SK-N-SH treated with all-trans-retinoic acid at 6 μM for 48 hours (cell line): ENCODE results near the gene GRIA1.

Source experiments
- ATAC-seq: fragments of 200-7000 bp; cut with Tn5 transposase; 3 replicates; pipeline ENCODE4 v1.9.1; 2020; ENCODE audit warnings: mild to moderate bottlenecking, moderate library complexity
- ARNTL ChIP-seq: fragments of 450-650 bp; formaldehyde crosslinking; IDR thresholded peaks from 2 replicates; pipeline ENCODE4 v1.5.0; 2020; ENCODE audit warnings: low read depth, mild to moderate bottlenecking, moderate library complexity, borderline replicate concordance
- CSDC2 ChIP-seq: fragments of 250-450 bp; sonication (Bioruptor Pico); IDR thresholded peaks from 2 replicates; pipeline ENCODE4 v1.5.0; 2020; ENCODE audit warnings: mild to moderate bottlenecking, moderate library complexity
- ESRRG ChIP-seq: fragments of 250-450 bp; sonication (Bioruptor Pico); IDR thresholded peaks from 2 replicates; pipeline ENCODE4 v1.6.1; 2021; ENCODE audit warnings: mild to moderate bottlenecking
- OSR1 ChIP-seq: fragments of 250-450 bp; sonication (Bioruptor Pico); IDR thresholded peaks from 2 replicates; pipeline ENCODE4 v1.8.0; 2022; ENCODE audit warnings: moderate library complexity, mild to moderate bottlenecking, inconsistent platforms
- PPARA ChIP-seq: fragments of 250-450 bp; sonication (Bioruptor Pico); IDR thresholded peaks from 2 replicates; pipeline ENCODE4 v1.5.0; 2020; ENCODE audit warnings: mild to moderate bottlenecking, borderline replicate concordance
- SNAI2 ChIP-seq: fragments of 250-450 bp; sonication (Bioruptor Pico); IDR thresholded peaks from 2 replicates; pipeline ENCODE4 v1.5.0; 2020; ENCODE audit warnings: mild to moderate bottlenecking, moderate library complexity
- TCF4 ChIP-seq: fragments of 250-450 bp; sonication (Bioruptor Pico); IDR thresholded peaks from 2 replicates; pipeline ENCODE4 v1.8.0; 2021; ENCODE audit warnings: mild to moderate bottlenecking, moderate library complexity, borderline replicate concordance
- TOX ChIP-seq: fragments of 250-450 bp; sonication (Bioruptor Pico); IDR thresholded peaks from 2 replicates; pipeline ENCODE4 v1.8.0; 2021; ENCODE audit warnings: mild to moderate bottlenecking, moderate library complexity, borderline replicate concordance
- ZFP3 ChIP-seq: fragments of 250-450 bp; sonication (Bioruptor Pico); IDR thresholded peaks from 2 replicates; pipeline ENCODE4 v1.5.0; 2020; ENCODE audit warnings: mild to moderate bottlenecking, moderate library complexity
- ZNF565 ChIP-seq: fragments of 450-650 bp; formaldehyde crosslinking; conservative IDR thresholded peaks from 2 replicates; pipeline ENCODE4 v1.5.0; 2020; ENCODE audit warnings: low read depth, mild to moderate bottlenecking, moderate library complexity
- ZNF8 ChIP-seq: fragments of 450-650 bp; formaldehyde crosslinking; IDR thresholded peaks from 2 replicates; pipeline ENCODE4 v1.5.0; 2020; ENCODE audit warnings: mild to moderate bottlenecking, moderate library complexity
- TF ChIP-seq, protein P1 (sequence below): fragments of 250-450 bp; sonication (Bioruptor Pico); IDR thresholded peaks from 2 replicates; pipeline ENCODE4 v1.5.1; 2021; ENCODE audit warnings: mild to moderate bottlenecking, moderate library complexity
- TF ChIP-seq, protein P2 (sequence below): fragments of 250-450 bp; sonication (Bioruptor Pico); IDR thresholded peaks from 2 replicates; pipeline ENCODE4 v1.5.1; 2020; ENCODE audit warnings: low read depth, mild to moderate bottlenecking, moderate library complexity
- TF ChIP-seq, protein P3 (sequence below): fragments of 250-450 bp; sonication (Bioruptor Pico); IDR thresholded peaks from 2 replicates; pipeline ENCODE4 v1.8.0; 2021; ENCODE audit warnings: low read depth, mild to moderate bottlenecking, moderate library complexity, borderline replicate concordance
- TF ChIP-seq, protein P4 (sequence below): fragments of 250-450 bp; sonication (Bioruptor Pico); IDR thresholded peaks from 2 replicates; pipeline ENCODE4 v1.8.0; 2020; ENCODE audit warnings: mild to moderate bottlenecking, moderate library complexity, borderline replicate concordance
- TF ChIP-seq, protein P5 (sequence below): fragments of 250-450 bp; sonication (Bioruptor Pico); IDR thresholded peaks from 2 replicates; pipeline ENCODE4 v1.5.0; 2020; ENCODE audit warnings: mild to moderate bottlenecking, moderate library complexity

The GRIA1 gene

DNA sequence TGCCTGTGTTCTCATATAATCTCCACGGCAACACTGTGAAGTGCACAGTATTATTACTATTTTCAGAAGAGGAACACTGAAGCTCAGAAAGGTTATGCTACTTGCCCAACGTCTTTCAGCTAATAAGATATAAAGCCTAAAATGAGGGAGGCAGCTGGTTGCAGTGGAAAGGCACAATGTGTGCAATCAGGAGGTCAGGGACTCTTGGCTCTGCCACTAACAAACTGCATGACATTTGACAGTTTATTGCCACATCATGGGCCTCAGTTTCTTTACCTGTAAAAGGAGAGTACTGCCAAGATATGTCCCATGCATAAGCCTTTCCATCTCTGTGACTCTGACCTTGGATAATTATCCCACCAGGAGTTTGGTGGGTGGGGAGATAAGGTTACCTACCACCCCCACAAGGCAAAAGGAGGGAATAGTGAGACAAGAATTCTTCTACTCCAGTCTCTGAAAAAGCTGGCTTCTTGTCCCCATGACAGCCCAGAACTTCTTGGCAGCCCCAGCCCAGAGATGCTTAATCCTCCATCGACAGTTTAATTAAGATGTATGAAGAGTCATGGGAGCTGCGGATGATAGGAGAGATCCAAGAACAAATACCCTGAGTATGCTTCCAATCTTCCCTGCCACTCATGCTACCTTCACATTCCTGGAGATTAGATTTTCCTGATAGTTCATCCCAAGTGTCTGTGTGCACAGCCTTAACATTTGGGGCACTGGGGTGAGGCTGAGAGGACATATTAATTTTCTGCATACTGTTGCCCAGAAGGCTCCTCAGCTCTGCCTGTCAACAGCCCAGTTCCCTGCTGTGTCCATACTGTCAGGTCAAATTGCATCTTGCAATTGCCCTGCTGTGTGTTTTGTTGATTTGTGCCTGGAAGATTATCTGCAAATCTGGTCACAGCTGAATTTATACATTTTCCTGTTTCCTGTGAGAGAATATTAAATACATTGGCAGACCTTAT is 277.0 kb downstream of the GRIA1 start:
- ATAC-seq = no peak

DNA sequence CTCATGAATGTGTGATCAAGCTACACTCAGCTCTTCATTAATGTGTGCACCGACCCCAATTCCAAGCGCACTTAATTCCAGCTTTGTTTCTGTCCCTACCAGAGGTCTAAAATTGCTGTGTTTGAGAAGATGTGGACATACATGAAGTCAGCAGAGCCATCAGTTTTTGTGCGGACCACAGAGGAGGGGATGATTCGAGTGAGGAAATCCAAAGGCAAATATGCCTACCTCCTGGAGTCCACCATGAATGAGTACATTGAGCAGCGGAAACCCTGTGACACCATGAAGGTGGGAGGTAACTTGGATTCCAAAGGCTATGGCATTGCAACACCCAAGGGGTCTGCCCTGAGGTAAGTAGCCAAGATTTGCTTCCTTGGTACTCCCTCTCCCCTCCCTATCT is 279.6 kb downstream of the GRIA1 start:
- TF ChIP-seq TCF4 (CRISPR knock-in tag) (no peak), TOX (CRISPR knock-in tag) (no peak), ZNF565 (no peak), ZFP3 (CRISPR knock-in tag) (no peak), ZNF8 (CRISPR knock-in tag) (no peak), SNAI2 (no peak), ARNTL (CRISPR knock-in tag) (no peak), PPARA (no peak)
- TF ChIP-seq, protein P1, sequence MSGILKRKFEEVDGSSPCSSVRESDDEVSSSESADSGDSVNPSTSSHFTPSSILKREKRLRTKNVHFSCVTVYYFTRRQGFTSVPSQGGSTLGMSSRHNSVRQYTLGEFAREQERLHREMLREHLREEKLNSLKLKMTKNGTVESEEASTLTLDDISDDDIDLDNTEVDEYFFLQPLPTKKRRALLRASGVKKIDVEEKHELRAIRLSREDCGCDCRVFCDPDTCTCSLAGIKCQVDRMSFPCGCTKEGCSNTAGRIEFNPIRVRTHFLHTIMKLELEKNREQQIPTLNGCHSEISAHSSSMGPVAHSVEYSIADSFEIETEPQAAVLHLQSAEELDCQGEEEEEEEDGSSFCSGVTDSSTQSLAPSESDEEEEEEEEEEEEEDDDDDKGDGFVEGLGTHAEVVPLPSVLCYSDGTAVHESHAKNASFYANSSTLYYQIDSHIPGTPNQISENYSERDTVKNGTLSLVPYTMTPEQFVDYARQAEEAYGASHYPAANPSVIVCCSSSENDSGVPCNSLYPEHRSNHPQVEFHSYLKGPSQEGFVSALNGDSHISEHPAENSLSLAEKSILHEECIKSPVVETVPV (CRISPR knock-in tag) = no peak
- TF ChIP-seq, protein P2, sequence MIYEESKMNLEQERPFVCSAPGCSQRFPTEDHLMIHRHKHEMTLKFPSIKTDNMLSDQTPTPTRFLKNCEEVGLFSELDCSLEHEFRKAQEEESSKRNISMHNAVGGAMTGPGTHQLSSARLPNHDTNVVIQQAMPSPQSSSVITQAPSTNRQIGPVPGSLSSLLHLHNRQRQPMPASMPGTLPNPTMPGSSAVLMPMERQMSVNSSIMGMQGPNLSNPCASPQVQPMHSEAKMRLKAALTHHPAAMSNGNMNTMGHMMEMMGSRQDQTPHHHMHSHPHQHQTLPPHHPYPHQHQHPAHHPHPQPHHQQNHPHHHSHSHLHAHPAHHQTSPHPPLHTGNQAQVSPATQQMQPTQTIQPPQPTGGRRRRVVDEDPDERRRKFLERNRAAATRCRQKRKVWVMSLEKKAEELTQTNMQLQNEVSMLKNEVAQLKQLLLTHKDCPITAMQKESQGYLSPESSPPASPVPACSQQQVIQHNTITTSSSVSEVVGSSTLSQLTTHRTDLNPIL = no peak
- TF ChIP-seq, protein P3, sequence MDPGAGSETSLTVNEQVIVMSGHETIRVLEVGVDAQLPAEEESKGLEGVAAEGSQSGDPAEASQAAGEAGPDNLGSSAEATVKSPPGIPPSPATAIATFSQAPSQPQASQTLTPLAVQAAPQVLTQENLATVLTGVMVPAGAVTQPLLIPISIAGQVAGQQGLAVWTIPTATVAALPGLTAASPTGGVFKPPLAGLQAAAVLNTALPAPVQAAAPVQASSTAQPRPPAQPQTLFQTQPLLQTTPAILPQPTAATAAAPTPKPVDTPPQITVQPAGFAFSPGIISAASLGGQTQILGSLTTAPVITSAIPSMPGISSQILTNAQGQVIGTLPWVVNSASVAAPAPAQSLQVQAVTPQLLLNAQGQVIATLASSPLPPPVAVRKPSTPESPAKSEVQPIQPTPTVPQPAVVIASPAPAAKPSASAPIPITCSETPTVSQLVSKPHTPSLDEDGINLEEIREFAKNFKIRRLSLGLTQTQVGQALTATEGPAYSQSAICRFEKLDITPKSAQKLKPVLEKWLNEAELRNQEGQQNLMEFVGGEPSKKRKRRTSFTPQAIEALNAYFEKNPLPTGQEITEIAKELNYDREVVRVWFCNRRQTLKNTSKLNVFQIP (CRISPR knock-in tag) = no peak
- TF ChIP-seq, protein P4, sequence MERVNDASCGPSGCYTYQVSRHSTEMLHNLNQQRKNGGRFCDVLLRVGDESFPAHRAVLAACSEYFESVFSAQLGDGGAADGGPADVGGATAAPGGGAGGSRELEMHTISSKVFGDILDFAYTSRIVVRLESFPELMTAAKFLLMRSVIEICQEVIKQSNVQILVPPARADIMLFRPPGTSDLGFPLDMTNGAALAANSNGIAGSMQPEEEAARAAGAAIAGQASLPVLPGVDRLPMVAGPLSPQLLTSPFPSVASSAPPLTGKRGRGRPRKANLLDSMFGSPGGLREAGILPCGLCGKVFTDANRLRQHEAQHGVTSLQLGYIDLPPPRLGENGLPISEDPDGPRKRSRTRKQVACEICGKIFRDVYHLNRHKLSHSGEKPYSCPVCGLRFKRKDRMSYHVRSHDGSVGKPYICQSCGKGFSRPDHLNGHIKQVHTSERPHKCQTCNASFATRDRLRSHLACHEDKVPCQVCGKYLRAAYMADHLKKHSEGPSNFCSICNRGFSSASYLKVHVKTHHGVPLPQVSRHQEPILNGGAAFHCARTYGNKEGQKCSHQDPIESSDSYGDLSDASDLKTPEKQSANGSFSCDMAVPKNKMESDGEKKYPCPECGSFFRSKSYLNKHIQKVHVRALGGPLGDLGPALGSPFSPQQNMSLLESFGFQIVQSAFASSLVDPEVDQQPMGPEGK (CRISPR knock-in tag) = no peak
- TF ChIP-seq, protein P5, sequence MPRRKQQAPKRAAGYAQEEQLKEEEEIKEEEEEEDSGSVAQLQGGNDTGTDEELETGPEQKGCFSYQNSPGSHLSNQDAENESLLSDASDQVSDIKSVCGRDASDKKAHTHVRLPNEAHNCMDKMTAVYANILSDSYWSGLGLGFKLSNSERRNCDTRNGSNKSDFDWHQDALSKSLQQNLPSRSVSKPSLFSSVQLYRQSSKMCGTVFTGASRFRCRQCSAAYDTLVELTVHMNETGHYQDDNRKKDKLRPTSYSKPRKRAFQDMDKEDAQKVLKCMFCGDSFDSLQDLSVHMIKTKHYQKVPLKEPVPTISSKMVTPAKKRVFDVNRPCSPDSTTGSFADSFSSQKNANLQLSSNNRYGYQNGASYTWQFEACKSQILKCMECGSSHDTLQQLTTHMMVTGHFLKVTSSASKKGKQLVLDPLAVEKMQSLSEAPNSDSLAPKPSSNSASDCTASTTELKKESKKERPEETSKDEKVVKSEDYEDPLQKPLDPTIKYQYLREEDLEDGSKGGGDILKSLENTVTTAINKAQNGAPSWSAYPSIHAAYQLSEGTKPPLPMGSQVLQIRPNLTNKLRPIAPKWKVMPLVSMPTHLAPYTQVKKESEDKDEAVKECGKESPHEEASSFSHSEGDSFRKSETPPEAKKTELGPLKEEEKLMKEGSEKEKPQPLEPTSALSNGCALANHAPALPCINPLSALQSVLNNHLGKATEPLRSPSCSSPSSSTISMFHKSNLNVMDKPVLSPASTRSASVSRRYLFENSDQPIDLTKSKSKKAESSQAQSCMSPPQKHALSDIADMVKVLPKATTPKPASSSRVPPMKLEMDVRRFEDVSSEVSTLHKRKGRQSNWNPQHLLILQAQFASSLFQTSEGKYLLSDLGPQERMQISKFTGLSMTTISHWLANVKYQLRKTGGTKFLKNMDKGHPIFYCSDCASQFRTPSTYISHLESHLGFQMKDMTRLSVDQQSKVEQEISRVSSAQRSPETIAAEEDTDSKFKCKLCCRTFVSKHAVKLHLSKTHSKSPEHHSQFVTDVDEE (CRISPR knock-in tag) = no peak
- ATAC-seq = no peak

More for the DNA sequence above, 277.0 kb downstream of the GRIA1 start:
- TF ChIP-seq ARNTL (CRISPR knock-in tag) (no peak), OSR1 (CRISPR knock-in tag) (no peak), SNAI2 (no peak), ESRRG (CRISPR knock-in tag) (no peak), CSDC2 (CRISPR knock-in tag) (no peak), PPARA (no peak)
- TF ChIP-seq, protein P1 (CRISPR knock-in tag) = no peak
- TF ChIP-seq, protein P4 (CRISPR knock-in tag) = no peak
- TF ChIP-seq, protein P3 (CRISPR knock-in tag) = no peak
